OCI-LY3 (cell line): ENCODE results near the gene NEMP1.

ENCODE experiments used
- H2AFZ ChIP-seq: fragments of 200-600, 300-600 bp; shearing (Covaris generic); 2 replicates; pipeline ENCODE4 v1.6.0; 2014; ENCODE audit warnings: antibody characterized with exemption, low read depth, low read length
- H3K27ac ChIP-seq: fragments of 200-600, 300-600 bp; sonication (generic); 2 replicates; pipeline ENCODE4 v1.5.1; 2014; ENCODE audit warnings: mild to moderate bottlenecking, low read length, moderate library complexity, mixed read lengths
- H3K27me3 ChIP-seq: fragments of 200-600, 300-600 bp; sonication (generic); 2 replicates; pipeline ENCODE4 v1.6.1; 2014; ENCODE audit warnings: low read depth, low read length, mixed read lengths
- H3K36me3 ChIP-seq: fragments of 200-600, 300-600 bp; sonication (generic); replicated peaks from 2 replicates; pipeline ENCODE3; 2014; ENCODE audit warnings: low read depth, low read length, mixed read lengths
- H3K4me1 ChIP-seq: fragments of 300-600, 200-600 bp; sonication (generic); 2 replicates; pipeline ENCODE4 v1.6.1; 2014; ENCODE audit warnings: low read length, mixed read lengths
- H3K4me2 ChIP-seq: fragments of 200-600, 300-600 bp; sonication (generic); 2 replicates; pipeline ENCODE4 v1.6.1; 2014; ENCODE audit warnings: low read length, mixed read lengths
- H3K4me3 ChIP-seq: fragments of 300-600, 200-600 bp; sonication (generic); 2 replicates; pipeline ENCODE4 v1.5.1; 2014; ENCODE audit warnings: antibody characterized with exemption, mild to moderate bottlenecking, low read length, moderate library complexity
- H3K79me2 ChIP-seq: fragments of 300-600, 200-600 bp; shearing (Covaris generic); 2 replicates; pipeline ENCODE4 v1.6.1; 2014; ENCODE audit warnings: mild to moderate bottlenecking, low read length, mixed read lengths
- H3K9ac ChIP-seq: fragments of 300-600, 200-600 bp; shearing (Covaris generic); 2 replicates; pipeline ENCODE4 v1.6.0; 2014; ENCODE audit warnings: mild to moderate bottlenecking, low read length, moderate library complexity
- H3K9me3 ChIP-seq: fragments of 200-600, 300-600 bp; shearing (Covaris generic); 2 replicates; pipeline ENCODE4 v1.6.1; 2014; ENCODE audit warnings: low read length, mixed read lengths; ENCODE audit not compliant: insufficient read depth
- H4K20me1 ChIP-seq: fragments of 200-600, 300-600 bp; sonication (generic); 2 replicates; pipeline ENCODE4 v1.6.1; 2016; ENCODE audit warnings: low read length, mixed read lengths; ENCODE audit not compliant: insufficient read depth
- EZH2phosphoT487 ChIP-seq: fragments of 200-600 bp; shearing (Covaris generic); IDR thresholded peaks from 2 replicates; pipeline ENCODE4 v1.6.1; 2018; ENCODE audit warnings: antibody characterized with exemption, mixed run types, low read depth
- TF ChIP-seq, protein P1 (sequence below): fragments of 200-600, 300-600 bp; sonication (generic); IDR thresholded peaks from 2 replicates; pipeline ENCODE4 v1.5.1; 2014; ENCODE audit warnings: antibody characterized with exemption, low read length, low read depth

Gene NEMP1

DNA sequence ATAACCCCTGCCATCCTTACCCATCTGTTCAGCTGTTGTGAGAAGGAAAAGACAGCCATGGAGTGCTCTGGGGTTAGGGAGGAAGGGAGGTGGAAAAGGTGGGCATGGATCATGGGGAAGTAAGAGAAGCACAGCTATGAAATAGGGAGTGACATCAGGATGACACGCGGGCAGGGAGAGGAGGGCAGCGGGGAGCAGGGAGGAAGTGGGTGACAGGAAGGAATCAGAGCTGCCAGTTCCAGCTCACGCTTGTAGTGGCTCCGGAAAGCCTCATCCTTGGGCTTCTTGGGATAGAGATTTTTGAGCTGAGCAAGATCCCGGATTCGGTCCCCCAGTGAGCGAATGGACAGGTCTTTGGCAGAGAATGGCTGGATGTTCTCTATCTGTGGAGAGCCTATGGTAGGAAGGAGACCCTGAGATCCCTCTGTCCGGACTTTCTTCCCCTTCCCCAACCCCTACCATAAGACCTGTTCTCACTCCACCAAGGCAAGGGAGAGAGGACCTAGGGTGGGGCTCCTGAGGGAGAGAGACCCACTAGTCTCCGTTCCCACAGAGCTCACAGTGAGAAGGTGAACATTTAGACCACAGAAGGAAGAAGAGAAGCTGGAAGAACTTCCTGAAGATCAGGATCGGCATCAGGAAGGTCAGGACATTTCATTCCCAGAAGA is 20.6 kb upstream of the NEMP1 start:
- H3K27ac ChIP-seq = no peak overlapping the region
- H3K79me2 ChIP-seq = no peaks in the 10 kb centered on the region
- no peak overlapping the region for H2AFZ ChIP-seq
- no peak overlapping the region for H3K4me2 ChIP-seq
- H3K4me1 ChIP-seq = peaks cover 10% of the 10 kb centered on the region
- no peak overlapping the region for H3K9ac ChIP-seq
- H3K27me3 ChIP-seq = no peaks in the 10 kb centered on the region
- no peak overlapping the region for H3K4me3 ChIP-seq
- peaks cover 21% of the 10 kb centered on the region for H4K20me1 ChIP-seq
- peaks cover 63% of the 10 kb centered on the region for H3K36me3 ChIP-seq
- H3K9me3 ChIP-seq = no peaks in the 10 kb centered on the region
- no peak for TF ChIP-seq EZH2phosphoT487
- TF ChIP-seq, protein P1, sequence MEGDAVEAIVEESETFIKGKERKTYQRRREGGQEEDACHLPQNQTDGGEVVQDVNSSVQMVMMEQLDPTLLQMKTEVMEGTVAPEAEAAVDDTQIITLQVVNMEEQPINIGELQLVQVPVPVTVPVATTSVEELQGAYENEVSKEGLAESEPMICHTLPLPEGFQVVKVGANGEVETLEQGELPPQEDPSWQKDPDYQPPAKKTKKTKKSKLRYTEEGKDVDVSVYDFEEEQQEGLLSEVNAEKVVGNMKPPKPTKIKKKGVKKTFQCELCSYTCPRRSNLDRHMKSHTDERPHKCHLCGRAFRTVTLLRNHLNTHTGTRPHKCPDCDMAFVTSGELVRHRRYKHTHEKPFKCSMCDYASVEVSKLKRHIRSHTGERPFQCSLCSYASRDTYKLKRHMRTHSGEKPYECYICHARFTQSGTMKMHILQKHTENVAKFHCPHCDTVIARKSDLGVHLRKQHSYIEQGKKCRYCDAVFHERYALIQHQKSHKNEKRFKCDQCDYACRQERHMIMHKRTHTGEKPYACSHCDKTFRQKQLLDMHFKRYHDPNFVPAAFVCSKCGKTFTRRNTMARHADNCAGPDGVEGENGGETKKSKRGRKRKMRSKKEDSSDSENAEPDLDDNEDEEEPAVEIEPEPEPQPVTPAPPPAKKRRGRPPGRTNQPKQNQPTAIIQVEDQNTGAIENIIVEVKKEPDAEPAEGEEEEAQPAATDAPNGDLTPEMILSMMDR = no peak

DNA sequence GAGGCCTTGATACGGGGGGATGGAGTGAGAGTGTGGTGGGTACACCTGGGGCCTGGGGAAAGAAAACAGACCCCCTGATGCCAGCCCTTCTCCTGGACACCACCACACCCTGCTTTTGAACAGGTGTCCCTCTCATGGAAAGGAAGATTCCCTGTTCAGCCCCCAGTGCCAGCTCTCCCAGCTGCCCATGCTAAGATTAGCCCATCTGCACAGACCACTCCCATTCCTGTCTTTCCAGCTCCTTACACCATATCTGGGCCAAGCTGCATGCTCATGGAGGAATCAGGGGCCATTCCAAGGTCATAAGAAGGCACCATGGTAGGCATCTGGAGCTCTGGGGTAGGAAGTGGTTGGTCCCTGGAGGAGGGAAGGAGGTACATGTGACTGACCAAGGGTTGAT is 20.0 kb upstream of the NEMP1 start:
- no peak overlapping the region for H3K9ac ChIP-seq
- H3K36me3 ChIP-seq = peaks cover 57% of the 10 kb centered on the region
- H3K27me3 ChIP-seq = no peaks in the 10 kb centered on the region
- H3K4me1 ChIP-seq = peaks cover 16% of the 10 kb centered on the region
- no peak overlapping the region for H3K4me2 ChIP-seq
- TF ChIP-seq EZH2phosphoT487 = no peak
- TF ChIP-seq, protein P1 = no peak
- no peak overlapping the region for H3K4me3 ChIP-seq
- H2AFZ ChIP-seq = no peak overlapping the region
- no peaks in the 10 kb centered on the region for H3K79me2 ChIP-seq
- no peak overlapping the region for H3K27ac ChIP-seq
- peaks cover 21% of the 10 kb centered on the region for H4K20me1 ChIP-seq
- no peaks in the 10 kb centered on the region for H3K9me3 ChIP-seq

DNA sequence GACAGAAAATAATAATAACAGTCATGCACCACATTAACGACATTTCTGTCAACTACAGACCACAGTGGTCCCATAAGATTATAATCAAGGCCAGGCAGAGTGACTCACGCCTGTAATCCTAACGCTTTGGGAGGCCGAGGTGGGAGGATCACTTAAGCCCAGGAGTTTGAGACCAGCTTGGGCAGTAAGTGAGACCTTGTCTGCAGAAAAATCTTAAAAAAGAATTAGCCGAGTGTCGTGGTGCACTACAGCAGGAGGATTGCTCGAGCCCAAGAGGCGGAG is 18.9 kb upstream of the NEMP1 start:
- H3K79me2 ChIP-seq = no peaks in the 10 kb centered on the region
- peaks cover 18% of the 10 kb centered on the region for H3K4me1 ChIP-seq
- peaks cover 21% of the 10 kb centered on the region for H4K20me1 ChIP-seq
- peaks cover 54% of the 10 kb centered on the region for H3K36me3 ChIP-seq
- TF ChIP-seq EZH2phosphoT487 = no peak
- TF ChIP-seq, protein P1 = no peak
- no peaks in the 10 kb centered on the region for H3K9me3 ChIP-seq
- no peak overlapping the region for H3K9ac ChIP-seq
- no peak overlapping the region for H3K4me2 ChIP-seq
- H3K27ac ChIP-seq = no peak overlapping the region
- H2AFZ ChIP-seq = no peak overlapping the region
- no peak overlapping the region for H3K4me3 ChIP-seq
- H3K27me3 ChIP-seq = no peaks in the 10 kb centered on the region

DNA sequence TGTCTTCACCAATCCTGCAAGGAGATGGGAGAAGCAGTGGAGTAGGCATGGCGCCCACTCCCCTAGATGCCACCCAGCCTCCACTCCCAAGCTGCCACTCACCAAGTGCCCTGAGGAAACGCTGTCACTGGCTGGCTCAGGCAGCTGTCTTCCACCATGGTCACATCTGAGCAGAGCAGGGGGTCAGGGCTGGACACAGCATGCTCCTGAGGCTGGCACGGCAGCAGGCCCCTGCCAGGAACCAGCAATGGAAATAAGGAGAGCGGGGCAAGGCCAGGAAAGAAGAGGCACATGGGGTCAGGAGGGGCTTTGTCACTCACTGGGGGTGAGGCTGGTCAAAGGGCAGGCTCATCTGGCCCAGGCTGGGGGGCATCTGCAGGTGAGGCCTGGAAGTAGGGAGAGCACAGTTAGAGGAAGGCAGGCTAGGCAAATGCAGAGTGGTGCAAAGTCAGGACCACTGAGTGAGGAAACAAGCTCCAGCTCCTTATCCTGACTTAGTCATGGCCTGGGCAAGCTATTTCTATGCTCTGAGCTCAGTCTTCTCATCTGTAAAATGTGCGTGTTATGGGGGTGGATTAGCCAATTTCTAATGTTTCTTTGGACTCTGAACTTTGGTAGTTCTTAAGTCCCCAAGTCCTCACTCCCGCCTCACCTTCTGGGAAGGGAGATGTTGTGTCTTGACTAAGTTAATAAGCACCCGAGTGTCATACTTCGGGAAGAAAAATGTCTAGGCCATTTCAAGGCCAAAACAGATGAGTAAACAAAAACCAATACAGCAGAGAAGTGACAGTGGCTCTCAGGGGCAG is 18.4 kb upstream of the NEMP1 start:
- Histone ChIP-seq H3K36me3 (peaks cover 49% of the 10 kb centered on the region), H3K27ac (no peak overlapping the region), H3K79me2 (no peaks in the 10 kb centered on the region)

More for the DNA sequence above, 18.4 kb upstream of the NEMP1 start:
- Histone ChIP-seq H3K4me1 (peaks cover 18% of the 10 kb centered on the region), H3K9me3 (no peaks in the 10 kb centered on the region), H3K4me2 (no peak overlapping the region), H3K9ac (no peak overlapping the region), H3K4me3 (no peak overlapping the region), H3K27me3 (no peaks in the 10 kb centered on the region), H2AFZ (no peak overlapping the region), H4K20me1 (peaks cover 21% of the 10 kb centered on the region)
- TF ChIP-seq, protein P1 = no peak
- TF ChIP-seq EZH2phosphoT487 = no peak
